B cell (primary cell): ENCODE results near the gene MARCHF10.

Experiments
- CTCF ChIP-seq: fragments of 200-600 bp; IDR thresholded peaks from one replicate; pipeline ENCODE4 v1.8.0; 2022; ENCODE audit warnings: antibody characterized with exemption, mild to moderate bottlenecking
- EZH2 ChIP-seq: IDR thresholded peaks from 2 replicates; pipeline ENCODE4 v1.6.1; 2012; ENCODE audit warnings: borderline replicate concordance, low read depth, mild to moderate bottlenecking, moderate library complexity, low read length; ENCODE audit not compliant: insufficient read depth, poor library complexity, severe bottlenecking

GRCh38 chr17:62750631-62751051 lies 57.5 kb downstream of the MARCHF10 start:
- no peak for TF ChIP-seq CTCF
- no peak for TF ChIP-seq EZH2
